Muscle layer of colon (tissue), 2 donors: Measurements from ENCODE around the gene TUBB.

ENCODE experiments used
- H3K27ac ChIP-seq: one replicate; pipeline ENCODE4 v1.7.0; 2013; ENCODE audit warnings: low read depth, mild to moderate bottlenecking, low read length, moderate library complexity
- H3K27me3 ChIP-seq, 2 donors: one replicate each; pipeline ENCODE4 v1.7.0; 2013; ENCODE audit warnings: low read length in 2 of 2, mild to moderate bottlenecking in 2 of 2; ENCODE audit not compliant: insufficient read depth in 2 of 2, control insufficient read depth in 1 of 2
- H3K36me3 ChIP-seq: one replicate; pipeline ENCODE4 v1.7.0; 2013; ENCODE audit warnings: mild to moderate bottlenecking, low read length; ENCODE audit not compliant: insufficient read depth
- H3K4me1 ChIP-seq: one replicate; pipeline ENCODE4 v1.7.0; 2013; ENCODE audit warnings: mild to moderate bottlenecking, low read length; ENCODE audit not compliant: insufficient read depth
- H3K4me3 ChIP-seq, 2 donors: one replicate each; pipeline ENCODE4 v1.7.0; 2013; ENCODE audit warnings: low read length in 2 of 2, low read depth in 1 of 2, mild to moderate bottlenecking in 1 of 2, moderate library complexity in 1 of 2
- H3K9ac ChIP-seq: one replicate; pipeline ENCODE4 v1.7.0; 2013; ENCODE audit warnings: low read length
- H3K9me3 ChIP-seq: one replicate; pipeline ENCODE4 v1.7.0; 2013; ENCODE audit warnings: mild to moderate bottlenecking, low read length
- donor health status: abdominal sarcoma.
- donor health status: Adenocarcinoma of cecum.

The TUBB gene

GRCh38 chr6:30683183-30683979 is 36.8 kb upstream of the TUBB start:
- H3K4me3 ChIP-seq: peak overlapping the region; percentile 88 to 99
- peaks cover 20% of the 10 kb centered on the region for H3K36me3 ChIP-seq
- H3K27me3 ChIP-seq: no peaks in the 10 kb centered on the region
- peak overlapping the region; percentile 100 for H3K27ac ChIP-seq
- peaks cover 51% of the 10 kb centered on the region for H3K4me1 ChIP-seq
- peak overlapping the region; percentile 98 for H3K9ac ChIP-seq
- H3K9me3 ChIP-seq: no peaks in the 10 kb centered on the region

- Histone ChIP-seq H3K27ac (peak overlapping the region; percentile 100), H3K36me3 (peaks cover 14% of the 10 kb centered on the region), H3K27me3 (no peaks in the 10 kb centered on the region), H3K9me3 (no peaks in the 10 kb centered on the region), H3K9ac (peak overlapping the region; percentile 98), H3K4me1 (peaks cover 57% of the 10 kb centered on the region), H3K4me3 (peak overlapping the region; percentile 88 to 99)
Observed at GRCh38 chr6:30683980-30684338, 36.2 kb upstream of the TUBB start.

GRCh38 chr6:30684386-30685156 is 35.6 kb upstream of the TUBB start:
- Histone ChIP-seq H3K9ac (peak overlapping the region; percentile 98), H3K4me1 (peaks cover 60% of the 10 kb centered on the region), H3K36me3 (peaks cover 12% of the 10 kb centered on the region)

GRCh38 chr6:30685157-30686008 is 34.8 kb upstream of the TUBB start:
- Histone ChIP-seq H3K4me3 (peak overlapping the region; percentile 88 to 99), H3K27me3 (no peaks in the 10 kb centered on the region), H3K4me1 (peaks cover 59% of the 10 kb centered on the region), H3K9me3 (no peaks in the 10 kb centered on the region), H3K9ac (peak overlapping the region; percentile 98), H3K36me3 (peaks cover 4% of the 10 kb centered on the region), H3K27ac (peak overlapping the region; percentile 100)

More at GRCh38 chr6:30684386-30685156, 35.6 kb upstream of the TUBB start:
- Histone ChIP-seq H3K27me3 (no peaks in the 10 kb centered on the region), H3K27ac (peak overlapping the region; percentile 100), H3K4me3 (peak overlapping the region; percentile 88 to 99), H3K9me3 (no peaks in the 10 kb centered on the region)

- Histone ChIP-seq H3K9ac (peak within 1 kb of the TSS; percentile 98), H3K27ac (peak within 1 kb of the TSS; percentile 100), H3K4me1 (peaks cover 54% of the 10 kb centered on the region), H3K36me3 (peaks cover 3% of the 10 kb centered on the region), H3K9me3 (no peaks in the 10 kb centered on the region), H3K27me3 (no peaks in the 10 kb centered on the region), H3K4me3 (peak within 1 kb of the TSS; percentile 94 to 99)
Observed at GRCh38 chr6:30686009-30686907, 33.9 kb upstream of the TUBB start, which contains the start of gene PPP1R18. TSS of gene PPP1R18 (minus strand) at chr6:30686645. CDS start at chr6:30686018, 627 bp downstream.

- H3K27ac ChIP-seq: peak overlapping the region; percentile 100
Observed at GRCh38 chr6:30686908-30687658, 33.1 kb upstream of the TUBB start.

GRCh38 chr6:30687659-30688431 is 32.3 kb upstream of the TUBB start:
- Histone ChIP-seq H3K27ac (peak overlapping the region; percentile 100), H3K27me3 (no peaks in the 10 kb centered on the region), H3K4me1 (peaks cover 42% of the 10 kb centered on the region), H3K9ac (peak overlapping the region; percentile 86), H3K36me3 (peaks cover 3% of the 10 kb centered on the region), H3K4me3 (peak overlapping the region; percentile 94 to 99), H3K9me3 (no peaks in the 10 kb centered on the region)

More at GRCh38 chr6:30686908-30687658, 33.1 kb upstream of the TUBB start:
- H3K9me3 ChIP-seq: no peaks in the 10 kb centered on the region
- H3K27me3 ChIP-seq: no peaks in the 10 kb centered on the region
- peaks cover 49% of the 10 kb centered on the region for H3K4me1 ChIP-seq
- H3K36me3 ChIP-seq: peaks cover 3% of the 10 kb centered on the region
- H3K9ac ChIP-seq: peak overlapping the region; percentile 86
- H3K4me3 ChIP-seq: peak overlapping the region; percentile 94 to 99

GRCh38 chr6:30688569-30688968 is 31.6 kb upstream of the TUBB start:
- H3K9ac ChIP-seq: peak overlapping the region; percentile 86
- no peaks in the 10 kb centered on the region for H3K36me3 ChIP-seq
- peak overlapping the region in 1 of 2 donors; percentile 99 for H3K4me3 ChIP-seq
- H3K27me3 ChIP-seq: no peaks in the 10 kb centered on the region
- H3K27ac ChIP-seq: peak overlapping the region; percentile 100
- no peaks in the 10 kb centered on the region for H3K9me3 ChIP-seq
- peaks cover 34% of the 10 kb centered on the region for H3K4me1 ChIP-seq

- Histone ChIP-seq H3K4me1 (peaks cover 33% of the 10 kb centered on the region), H3K36me3 (no peaks in the 10 kb centered on the region), H3K9me3 (no peaks in the 10 kb centered on the region), H3K9ac (no peak overlapping the region), H3K27ac (peak overlapping the region; percentile 100), H3K4me3 (peak overlapping the region in 1 of 2 donors; percentile 60), H3K27me3 (no peaks in the 10 kb centered on the region)
Observed at GRCh38 chr6:30689022-30689865, 30.9 kb upstream of the TUBB start.
